HL-60/S4 (cell line): Measurements from ENCODE around the gene CTNNB1.

Source experiments
- in situ Hi-C: fragments of 300-500 bp; cut with MboI; formaldehyde crosslinking; loops from 2 replicates; pipeline ENCODE4 v1.14.3; 2022; ENCODE audit warnings: low sequenced_read_pairs

Gene CTNNB1

DNA sequence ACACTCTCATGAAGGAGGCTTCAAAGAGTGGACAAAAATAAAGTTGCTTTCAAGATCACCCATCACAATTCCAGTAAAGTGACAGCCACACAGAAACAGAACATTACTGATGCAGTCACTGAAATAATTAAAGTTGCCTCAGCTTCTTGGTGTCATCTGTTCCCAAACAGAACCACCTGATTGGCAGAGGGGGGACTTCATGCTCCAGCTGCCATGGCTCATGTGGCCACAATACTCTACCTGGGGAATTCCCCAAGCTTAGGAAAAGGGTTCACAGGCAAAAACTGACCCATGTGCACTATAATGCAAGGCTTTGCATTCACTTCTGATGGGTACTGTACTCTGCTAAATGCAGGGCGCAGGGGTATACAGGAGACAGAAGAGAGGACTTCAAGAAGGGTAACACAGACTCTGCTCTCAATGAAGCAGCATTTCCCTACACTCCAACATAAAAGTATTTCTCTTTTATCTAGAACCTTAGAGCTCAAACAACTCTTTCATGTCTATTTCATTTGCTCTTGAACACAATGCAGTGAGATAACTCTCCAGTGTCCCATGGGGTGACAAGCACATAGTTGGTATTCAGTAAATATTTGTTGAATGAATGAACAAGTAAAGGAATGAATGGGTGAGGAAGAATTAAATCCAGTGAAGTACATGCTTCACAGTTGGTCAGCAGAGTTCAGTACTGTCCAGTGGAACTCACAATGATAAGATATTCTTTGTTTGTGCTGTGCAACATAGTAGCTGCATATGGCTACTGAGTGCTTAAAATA lies 8.6 kb upstream of the CTNNB1 start:
- in situ Hi-C loops, result no loop called here

GRCh38 chr3:41192885-41193284 lies 6.4 kb upstream of the CTNNB1 start:
- in situ Hi-C loops, result no loop called here

DNA sequence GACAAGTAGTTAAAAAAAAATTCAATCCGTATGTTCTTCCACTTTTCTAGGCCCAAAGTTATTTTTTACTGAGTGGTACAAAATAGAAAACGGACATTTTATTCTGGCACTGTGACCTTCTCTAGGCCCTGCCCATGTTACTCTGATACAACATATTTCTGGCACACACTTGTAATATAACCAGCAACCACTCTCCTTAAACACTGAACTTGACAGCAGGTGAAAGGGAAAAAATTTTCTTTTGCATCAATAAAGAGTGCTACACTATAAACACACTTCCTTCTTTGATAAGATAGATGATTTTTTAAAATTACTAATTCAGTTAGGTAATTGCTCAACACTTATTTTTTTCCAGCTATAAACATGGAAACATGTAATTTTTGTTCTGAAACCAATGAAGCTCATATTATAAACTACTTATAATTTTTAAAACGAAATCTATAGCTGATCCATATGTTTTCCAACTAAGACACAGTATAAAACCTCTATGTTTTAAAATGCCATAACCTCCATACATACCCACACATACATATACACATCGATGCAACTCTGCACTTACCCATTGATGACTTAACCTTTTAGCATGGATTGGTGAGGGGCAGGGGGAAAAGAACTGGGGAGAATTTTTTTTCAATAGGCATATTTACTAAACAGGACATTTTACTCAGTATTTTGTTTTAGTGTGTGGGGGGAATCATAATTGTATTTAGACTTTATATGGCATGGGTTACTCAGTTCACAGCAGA lies 5.3 kb upstream of the CTNNB1 start:
- in situ Hi-C loops, result no loop called here

DNA sequence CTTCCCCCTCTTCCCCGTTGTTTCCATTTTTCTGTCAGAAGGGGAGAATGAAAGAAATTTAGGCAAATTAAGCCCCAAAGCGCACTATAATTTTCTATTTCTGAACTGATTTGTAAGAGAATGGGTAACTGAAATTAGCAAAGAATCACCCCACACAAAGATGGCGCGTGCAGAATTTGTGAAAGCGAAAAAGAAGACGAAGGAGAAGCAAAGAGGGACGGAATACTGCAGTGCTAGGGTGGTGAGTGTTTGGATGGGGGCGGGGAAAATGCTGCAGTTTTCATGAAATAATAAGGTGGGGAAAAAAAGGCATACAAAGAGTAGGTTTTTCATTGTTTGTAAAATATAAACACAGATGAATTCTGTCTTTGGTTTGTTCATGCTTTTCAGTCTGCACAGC lies 4.6 kb upstream of the CTNNB1 start:
- in situ Hi-C loops, result no loop called here

DNA sequence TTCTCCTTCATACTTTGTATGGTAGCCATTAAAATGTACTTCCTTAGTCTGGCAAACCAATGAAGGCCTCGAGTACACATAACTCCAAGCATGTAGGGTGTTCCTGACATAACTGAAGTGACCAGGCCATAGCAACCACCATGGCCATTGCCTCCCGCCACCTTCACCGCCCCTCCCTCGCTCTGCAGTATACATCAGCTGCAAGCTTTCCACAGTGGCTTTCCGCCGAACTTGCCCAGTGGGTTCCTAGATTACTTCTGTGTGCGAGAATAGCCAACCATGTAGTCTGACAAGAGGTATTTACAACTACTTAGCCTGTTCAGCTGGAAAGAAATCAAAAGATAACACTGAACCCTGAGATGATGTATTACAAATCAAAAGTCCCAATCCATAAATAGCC lies 3.4 kb upstream of the CTNNB1 start:
- in situ Hi-C loops, result no loop called here

GRCh38 chr3:41196499-41197410 lies 2.5 kb upstream of the CTNNB1 start:
- in situ Hi-C loops, result no loop called here

GRCh38 chr3:41198046-41198445 lies 1.3 kb upstream of the CTNNB1 start:
- in situ Hi-C loops, result no loop called here

GRCh38 chr3:41198526-41198925 lies 779 bp upstream of the CTNNB1 start:
- in situ Hi-C loops, result no loop called here

GRCh38 chr3:41199866-41200668 lies 762 bp downstream of the CTNNB1 start:
- in situ Hi-C loops, result no loop called here

DNA sequence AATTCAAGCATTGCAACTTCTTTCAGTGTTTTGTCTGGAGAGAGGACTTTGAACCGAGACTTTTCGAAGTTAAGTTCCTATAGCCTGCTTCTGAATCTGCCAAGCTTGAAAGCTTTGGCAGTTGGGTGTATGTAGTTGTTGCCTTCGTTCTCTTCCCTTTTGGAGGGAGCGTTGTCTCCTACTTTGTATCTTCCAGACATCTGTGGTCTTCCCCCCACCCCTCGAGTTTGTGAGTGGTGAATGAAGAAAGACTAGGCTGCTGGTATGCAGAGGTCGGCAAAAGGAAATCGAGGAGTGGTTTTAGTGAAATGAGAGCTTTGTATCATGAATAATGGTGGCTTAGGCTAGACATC lies 1.3 kb downstream of the CTNNB1 start:
- in situ Hi-C loops, result no loop called here

GRCh38 chr3:41202075-41202833 lies 2.9 kb downstream of the CTNNB1 start:
- in situ Hi-C loops, result no loop called here

- in situ Hi-C loops, result no loop called here
Observed at GRCh38 chr3:41202834-41203345, 3.6 kb downstream of the CTNNB1 start.

DNA sequence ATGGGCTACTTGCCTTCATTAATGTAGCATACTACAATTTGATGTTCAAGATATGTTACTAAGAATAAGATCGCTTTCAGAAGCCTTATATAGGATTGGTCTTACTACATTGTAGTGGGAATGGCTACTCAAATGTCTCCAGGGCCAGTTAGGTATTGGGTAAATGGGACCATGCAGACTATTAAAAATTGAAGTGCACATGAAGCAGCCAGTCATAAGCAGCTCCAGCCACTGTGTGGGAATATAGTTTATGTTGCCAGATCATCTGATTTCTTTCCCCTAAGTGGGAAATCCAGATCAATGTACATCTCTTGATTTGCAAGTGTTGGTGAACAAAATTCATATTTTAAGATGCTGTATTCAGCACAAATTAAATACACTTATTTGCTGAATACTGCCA lies 5.1 kb downstream of the CTNNB1 start:
- in situ Hi-C loops, result no loop called here

DNA sequence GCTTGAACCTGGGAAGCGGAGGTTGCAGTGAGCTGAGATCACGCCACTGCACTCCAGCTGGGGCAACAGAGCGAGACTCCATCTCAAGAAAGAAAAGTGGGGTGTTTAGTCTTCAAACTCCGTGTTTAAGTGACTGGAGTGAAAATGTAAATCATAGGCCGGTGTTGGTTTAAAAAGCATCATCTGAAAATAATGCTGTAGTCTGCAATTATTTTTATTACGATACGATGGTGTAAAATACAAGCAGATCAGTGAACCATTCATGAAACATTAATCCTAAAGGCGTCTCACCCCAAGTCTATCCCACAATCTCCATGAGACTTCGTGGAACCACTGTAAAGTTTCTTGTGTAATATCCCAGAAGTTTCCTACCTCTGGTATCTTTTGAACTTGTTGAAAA lies 6.3 kb downstream of the CTNNB1 start:
- in situ Hi-C loops, result no loop called here

GRCh38 chr3:41207355-41207754 lies 8.1 kb downstream of the CTNNB1 start:
- in situ Hi-C loops, result no loop called here

- in situ Hi-C loops, result no loop called here
Observed at GRCh38 chr3:41208507-41209220, 9.4 kb downstream of the CTNNB1 start.

DNA sequence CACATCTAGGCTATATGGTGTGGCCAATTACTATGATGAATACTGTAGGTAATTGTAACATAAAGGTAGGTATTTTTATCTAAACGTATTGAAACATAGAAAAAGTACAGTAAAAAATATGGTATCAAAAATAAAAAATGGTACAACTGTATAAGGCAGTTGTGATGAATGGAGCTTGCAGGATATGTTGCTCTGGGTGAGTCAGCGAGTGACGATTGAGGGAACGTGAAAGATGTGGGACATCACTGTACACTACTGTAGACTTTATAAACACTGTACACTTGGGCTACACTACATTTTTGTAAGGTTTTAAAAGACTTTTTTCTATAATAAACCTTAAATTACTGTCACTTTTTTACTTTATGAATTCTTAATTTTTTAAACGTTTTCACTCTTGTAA lies 10.3 kb downstream of the CTNNB1 start:
- in situ Hi-C loops, result no loop called here

DNA sequence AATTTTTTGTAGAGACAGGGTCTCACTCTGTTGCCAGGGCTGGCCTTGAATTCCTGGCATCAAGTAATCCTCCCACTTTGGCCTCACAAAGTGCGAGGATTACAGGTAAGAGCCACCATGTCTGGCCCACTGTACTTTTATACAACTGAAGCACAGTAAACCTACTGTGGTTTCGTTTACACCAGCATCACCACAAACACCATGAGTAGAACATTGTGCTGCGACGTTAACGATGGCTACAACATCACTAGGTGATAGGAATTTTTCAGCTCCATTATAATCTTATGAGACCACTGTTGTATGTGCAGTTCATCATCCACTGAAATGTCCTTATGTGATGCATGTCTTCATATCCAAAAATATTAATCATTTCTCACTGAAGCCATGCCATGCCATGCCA lies 11.7 kb downstream of the CTNNB1 start:
- in situ Hi-C loops, result no loop called here

DNA sequence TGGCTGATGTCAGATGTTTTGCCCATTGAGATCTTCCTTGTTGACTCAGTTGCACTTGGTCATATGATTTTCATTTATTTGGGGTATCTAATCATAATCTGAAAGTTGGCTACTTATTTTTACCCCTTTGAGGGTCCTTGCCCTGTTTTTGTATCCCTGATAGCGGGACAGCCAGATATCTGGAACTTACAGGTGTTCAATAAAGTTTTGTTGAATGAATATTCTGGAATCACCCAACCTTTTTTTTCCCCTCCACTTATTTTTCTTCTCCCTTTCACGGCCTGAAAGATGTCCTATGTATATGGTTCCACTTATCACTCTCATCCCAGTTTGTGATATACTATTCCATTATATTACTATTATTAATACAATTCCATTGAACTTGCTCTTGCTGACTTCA lies 12.8 kb downstream of the CTNNB1 start:
- in situ Hi-C loops, result no loop called here
